HG02943 (cell line): ENCODE results near the gene CD300LD.
"Not testable (repeated sequence)": the region's sequence is repeated elsewhere in the genome, so short reads cannot be mapped to it uniquely, and the experiment has no call there.

Source experiments
- ATAC-seq: cut with Tn5 transposase; IDR thresholded peaks from one replicate; pipeline ENCODE4 v1.9.1; 2021; ENCODE audit warnings: mild to moderate bottlenecking, low read depth, moderate library complexity; ENCODE audit not compliant: unreplicated experiment

CD300LD gene

DNA sequence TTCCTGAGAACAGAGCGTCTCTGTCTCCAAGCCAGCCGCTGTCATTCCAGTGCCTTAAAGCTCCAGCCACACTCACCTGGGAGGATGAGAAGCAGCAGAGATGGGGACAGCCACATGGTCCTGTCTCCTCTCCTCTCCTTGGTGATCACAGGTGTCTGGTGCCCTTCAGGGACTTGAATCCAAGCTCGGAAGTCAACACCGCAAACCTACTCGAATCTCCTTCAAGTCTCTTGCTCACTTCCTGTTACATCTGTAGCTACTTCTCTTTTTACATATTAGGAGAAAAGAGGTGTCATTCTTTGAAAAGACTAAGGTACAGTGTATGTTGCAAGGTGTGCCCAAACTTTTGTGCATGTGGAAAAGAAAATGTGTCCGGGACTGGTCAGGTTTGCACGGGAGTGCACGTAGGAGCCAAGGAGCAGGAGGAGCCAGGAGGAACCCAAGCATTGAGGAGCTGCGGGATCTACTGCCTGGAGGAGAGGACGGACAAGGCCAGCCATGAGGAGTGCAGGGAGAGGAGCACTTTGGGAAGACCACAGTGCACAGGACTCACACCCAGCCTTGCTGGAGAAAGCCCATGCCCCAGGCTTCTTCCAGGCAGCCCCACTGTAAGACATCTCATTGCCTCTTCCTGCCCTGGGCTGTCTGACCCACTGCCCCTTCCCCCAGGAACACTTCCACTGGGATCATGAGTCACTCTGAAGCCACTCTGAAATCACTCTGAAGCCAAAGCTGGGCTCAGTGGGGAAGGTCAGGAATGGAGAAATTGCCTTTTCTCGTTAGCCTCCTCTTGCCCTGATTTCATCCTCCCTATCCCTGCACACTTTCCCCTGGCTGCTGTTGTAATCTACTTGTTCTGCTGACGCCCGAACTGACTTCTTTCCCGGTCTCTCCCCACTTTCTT is at the start of gene CD300LD:
Gene CD300LD, minus strand, starts transcription at position 197 of the 904 bp plus-strand sequence. Its CDS starts 81 bp downstream, at position 116.
- no peak for ATAC-seq

DNA sequence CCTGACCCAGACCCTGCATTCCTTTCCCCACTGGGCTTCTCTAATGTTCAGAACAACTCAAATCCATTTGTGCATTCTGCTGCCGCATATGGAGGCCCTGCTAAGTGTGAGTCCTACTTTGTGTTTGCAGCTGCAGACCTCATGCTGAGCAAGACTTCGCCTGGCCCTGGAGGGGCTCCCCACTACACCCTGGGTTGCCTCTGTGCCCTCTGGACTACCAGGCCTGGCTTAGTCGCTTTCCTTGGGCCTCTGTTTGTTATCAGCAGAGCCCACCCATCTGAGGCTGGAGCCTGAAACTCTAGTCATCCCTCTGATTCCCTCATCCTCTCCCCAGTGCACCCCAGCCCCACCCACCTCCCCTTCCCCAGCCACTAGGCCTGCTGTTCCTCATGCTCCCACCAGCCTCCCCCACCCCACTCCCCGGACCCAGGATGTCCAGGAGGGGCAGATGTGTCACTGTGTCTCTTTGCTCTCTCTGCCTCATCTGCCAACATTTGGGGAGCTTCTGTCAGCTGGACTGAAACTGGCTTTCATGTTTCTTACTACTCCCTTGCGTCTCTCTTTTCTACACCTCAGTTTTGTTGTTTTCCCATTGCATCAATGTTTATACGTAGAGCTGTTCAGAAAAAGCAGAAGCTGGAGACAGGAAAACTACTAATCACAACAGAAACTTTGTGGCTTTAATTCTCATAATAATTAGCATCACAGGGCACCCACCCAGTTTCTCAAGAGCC is 49.3 kb upstream of the CD300LD start:
- no peak for ATAC-seq

DNA sequence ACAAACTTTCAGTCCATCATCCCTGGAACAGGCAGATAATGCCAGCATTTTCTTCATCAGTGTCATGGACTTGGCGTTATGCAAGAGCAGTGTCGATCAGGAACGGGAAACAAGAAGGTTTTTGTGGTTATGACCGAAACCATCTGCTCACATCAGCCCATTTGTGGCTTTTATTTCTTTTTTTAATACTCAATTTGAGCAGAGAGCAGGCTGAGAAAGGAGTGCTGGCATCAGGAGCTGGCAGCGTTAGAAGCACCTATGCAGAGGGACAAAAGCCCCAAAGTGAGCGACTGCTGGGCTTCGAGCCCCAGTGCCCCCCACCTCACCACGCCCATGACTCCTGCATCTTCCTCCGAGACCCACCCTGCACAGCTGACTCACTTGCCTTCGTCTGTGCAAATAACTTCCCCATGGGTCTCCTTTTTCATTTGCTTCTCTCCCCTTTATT is 47.6 kb upstream of the CD300LD start:
- ATAC-seq = no peak

DNA sequence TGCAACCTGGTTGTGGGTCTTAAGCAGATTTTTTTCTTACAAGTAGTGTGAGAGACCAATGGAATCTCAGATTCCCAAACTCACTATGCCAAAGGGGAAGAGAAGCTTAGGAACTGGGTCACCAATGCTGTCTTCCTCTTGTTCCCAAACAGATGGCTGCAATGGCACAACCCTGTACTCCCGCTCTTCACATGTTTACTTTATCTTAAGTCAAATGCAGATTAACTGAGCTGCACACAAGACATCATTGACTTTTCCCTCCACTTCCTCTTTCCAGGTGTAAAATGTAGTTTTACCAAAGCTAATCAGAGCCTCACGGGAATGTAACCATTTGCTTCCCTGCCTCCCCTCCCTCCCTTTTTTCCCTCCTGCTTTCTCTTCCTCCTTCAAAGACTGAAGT is 45.8 kb upstream of the CD300LD start:
- ATAC-seq = no peak

DNA sequence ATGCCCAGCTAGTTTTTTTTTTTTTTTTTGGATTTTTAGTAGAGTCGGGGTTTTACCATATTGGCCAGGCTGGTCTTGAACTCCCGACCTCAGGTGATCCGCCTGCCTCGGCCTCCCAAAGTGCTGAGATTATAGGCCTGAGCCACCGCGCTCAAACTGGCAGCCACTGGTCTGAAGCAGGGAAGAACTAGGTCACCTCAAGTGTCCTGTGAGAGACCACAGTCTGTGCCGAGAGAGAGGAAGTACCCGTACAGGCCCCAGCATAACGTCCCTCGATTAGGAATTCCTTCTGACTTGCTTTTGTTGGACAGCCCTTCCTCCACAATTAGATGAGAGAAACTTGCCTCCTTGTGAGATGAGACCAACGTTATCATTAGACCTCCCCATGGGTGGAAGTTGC is 45.2 kb upstream of the CD300LD start:
- ATAC-seq = no peak

DNA sequence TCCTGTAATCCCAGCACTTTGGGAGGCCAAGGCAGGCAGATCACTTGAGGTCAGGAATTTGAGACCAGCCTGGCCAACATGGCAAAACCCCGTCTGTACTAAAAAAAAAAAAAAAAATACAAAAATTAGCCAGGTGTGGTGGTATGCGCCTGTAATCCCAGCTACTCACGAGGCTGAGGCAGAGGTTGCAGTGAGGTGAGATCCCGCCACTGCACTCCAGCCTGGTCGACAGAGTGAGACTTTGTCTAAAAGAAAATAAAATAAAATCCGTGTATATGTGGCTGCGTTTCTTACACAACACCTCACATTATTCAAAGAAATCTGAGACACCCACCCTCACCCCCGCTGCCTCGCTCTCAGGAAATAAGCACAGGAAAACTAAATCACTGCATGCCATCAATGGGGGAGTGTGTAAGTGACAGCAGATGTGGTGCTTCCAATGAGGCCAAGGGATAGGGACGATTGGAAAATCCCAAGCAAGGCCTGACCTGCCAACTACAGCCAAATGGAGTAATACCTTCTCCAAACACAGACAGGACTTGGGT is 44.5 kb upstream of the CD300LD start:
- not testable (repeated sequence) for ATAC-seq

DNA sequence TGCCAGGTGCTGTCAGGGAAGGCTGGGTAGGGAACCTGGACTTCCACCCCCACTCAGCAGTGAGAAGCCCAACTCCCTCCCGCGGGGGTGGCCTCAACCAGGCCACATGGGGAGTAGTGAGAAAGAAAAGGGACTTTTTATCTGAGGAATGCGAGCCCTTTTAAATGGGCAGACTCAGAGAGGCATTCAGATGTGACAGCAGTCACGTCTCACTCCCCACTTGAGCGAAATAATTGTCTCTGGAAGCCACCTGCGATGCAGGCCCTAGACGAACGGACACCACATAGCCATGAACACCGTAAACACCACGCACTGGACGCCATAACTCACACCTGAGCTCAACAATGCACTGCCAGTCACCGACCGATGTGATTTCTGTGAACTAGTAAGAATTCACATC is 43.3 kb upstream of the CD300LD start:
- no peak for ATAC-seq

DNA sequence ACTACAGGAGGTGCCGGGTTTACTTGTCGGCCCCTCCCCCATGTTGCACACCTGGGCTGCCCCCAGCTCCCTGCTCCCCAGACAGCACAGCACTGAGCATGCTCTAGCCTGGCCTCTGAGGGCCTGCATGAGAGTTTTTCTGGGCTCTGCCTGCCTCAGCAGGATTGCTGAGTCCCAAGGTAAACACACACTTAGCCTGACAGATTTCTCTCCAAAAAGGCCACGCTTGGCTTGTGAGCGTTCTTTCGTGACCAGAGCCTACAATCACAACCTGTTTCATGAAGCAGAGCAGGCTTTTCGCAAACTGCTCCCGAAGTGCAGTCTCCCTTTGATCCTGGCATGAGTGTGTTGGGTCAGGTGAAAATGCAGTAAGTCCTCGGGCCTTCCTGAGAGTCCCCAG is 41.2 kb upstream of the CD300LD start:
- no peak for ATAC-seq

DNA sequence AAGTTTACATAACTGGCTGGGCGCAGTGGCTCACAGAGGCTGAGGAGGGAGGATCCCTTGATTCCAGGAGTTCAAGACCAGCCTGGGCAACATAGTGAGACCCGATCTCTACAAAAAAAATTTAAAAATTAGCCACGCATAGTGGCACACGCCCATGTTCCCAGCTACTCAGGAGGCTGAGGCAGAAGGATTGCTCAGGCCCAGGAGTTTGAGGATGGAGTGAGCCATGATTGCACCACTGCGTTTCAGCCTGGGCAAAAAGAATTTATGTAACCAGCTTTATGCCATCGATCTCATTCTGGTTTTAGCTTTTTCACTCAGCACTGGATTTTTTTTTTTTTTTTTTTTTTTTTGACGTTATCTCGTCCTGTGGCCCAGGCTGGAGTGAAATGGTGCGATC is 40.5 kb upstream of the CD300LD start:
- ATAC-seq = no peak

DNA sequence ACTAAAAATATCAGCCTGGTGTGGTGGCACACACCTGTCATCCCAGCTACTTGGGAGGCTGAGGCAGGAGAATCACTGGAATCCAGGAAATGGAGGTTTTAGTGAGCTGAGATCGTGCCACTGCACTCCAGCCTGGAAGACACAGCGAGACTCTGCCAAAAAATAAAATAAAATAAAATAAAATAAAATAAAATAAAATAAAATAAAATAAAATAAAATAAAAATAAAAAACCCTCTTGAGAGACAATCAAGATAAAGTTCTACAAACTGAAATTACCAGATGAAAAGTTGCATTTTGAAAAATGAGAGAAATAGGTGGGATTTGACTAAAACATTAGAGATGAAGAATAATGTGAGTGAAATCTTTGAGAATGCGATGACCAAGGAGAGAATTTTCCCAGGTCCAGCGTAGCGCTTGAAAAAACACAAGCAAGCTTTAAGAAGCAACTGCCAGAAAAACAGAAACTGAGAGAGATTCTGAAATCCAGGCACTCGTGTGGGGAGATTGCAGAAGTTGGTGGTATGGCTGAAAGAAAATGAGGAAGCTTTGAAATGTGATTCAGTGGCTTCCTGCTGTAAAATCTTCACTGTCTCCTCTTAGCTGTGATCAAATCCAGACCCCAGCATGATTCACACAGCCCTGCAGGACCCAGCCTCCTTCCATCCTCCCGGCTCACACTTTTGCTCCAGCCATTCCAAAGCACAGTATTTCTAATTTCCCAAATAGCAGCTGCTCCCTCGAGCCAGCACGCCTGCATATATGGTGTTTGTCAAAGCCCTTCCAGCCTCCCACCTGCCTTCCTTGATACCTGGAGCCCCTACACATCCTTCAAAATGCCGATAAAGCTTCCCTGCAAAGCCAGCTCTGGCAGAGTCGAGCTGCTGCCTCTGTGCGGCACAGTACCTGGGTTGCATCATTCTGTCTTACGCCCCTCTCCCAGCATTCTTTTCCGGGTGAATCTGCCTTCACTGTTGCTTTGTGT is 39.7 kb upstream of the CD300LD start:
- no peak for ATAC-seq

DNA sequence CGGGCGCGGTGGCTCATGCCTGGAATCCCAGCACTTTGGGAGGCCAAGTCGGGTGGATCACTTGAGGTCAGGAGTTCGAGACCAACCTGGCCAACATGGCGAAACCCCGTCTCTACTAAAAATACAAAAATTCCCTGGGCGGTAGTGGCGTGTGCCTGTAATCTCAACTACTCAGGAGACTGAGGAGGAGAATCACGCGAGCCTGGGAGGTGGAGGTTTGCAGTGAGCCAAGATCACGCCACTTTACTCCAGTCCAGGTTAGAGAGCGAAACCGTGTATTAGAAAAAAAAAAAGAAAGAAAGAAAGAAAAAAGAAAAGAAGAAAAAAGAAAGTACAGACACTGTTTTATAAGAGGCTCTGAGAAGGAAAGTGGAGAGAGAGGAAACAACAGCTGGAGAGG is 38.2 kb upstream of the CD300LD start:
- not testable (repeated sequence) for ATAC-seq

DNA sequence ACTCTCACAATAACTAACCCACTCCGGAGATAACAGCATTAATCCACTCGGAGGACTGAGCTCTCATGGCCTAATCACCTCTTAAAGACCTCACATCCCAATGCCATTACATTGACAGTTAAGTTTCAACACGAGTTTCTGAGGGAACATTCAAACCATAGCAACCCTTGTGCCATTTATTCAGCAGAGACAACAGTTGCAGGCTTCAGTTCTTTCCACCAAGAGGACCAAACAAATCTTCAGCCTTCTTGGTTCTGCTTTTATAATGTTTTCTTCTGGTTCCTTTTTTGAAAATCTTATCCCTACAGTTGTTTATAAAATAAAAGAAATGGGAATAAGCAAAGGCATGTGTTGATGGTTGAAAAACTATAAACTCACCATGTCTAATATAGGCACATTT is 33.6 kb upstream of the CD300LD start:
- no peak for ATAC-seq

DNA sequence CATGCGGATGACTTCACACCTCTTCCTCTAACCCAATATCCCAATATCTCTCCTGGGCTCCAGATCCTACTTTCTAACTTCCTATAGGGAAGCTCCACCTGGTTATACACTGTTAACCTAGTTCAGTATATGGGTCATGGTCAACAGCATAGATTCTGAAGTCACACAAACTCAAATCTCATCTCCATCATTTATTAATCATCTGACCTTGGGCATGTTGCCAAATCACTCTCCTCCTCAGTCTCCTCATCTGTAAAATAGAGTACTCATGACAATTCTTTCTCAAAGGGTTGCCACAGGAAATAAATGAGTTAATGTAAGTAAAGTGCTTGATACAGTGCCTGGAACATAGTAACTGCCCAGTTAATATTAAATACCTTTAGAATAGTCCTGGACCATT is 32.0 kb upstream of the CD300LD start:
- ATAC-seq = no peak

DNA sequence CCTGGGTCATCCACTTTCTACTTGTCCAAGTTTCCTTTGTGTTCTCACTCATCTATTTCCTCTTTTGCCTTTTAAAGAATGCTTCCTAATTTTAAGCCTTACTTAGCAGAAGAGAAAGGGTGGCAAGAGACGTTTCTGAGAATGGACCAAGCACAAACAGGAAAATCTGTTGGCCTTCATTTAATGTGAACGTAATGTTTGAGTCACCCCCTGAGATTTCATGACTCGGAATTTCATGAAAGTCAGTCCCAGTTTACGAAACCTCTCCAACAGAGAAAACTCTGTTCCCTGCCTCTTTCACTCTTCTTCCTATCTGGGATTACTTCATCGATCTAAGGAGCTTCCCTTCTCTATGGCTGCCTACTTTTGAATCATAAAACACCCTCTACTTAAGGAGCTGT is 31.6 kb upstream of the CD300LD start, which contains the start of gene CD300E:
Gene CD300E, minus strand, starts transcription at position 46 of the 401 bp plus-strand sequence. CDS start 117 bp downstream, outside the sequence.
- no peak for ATAC-seq

DNA sequence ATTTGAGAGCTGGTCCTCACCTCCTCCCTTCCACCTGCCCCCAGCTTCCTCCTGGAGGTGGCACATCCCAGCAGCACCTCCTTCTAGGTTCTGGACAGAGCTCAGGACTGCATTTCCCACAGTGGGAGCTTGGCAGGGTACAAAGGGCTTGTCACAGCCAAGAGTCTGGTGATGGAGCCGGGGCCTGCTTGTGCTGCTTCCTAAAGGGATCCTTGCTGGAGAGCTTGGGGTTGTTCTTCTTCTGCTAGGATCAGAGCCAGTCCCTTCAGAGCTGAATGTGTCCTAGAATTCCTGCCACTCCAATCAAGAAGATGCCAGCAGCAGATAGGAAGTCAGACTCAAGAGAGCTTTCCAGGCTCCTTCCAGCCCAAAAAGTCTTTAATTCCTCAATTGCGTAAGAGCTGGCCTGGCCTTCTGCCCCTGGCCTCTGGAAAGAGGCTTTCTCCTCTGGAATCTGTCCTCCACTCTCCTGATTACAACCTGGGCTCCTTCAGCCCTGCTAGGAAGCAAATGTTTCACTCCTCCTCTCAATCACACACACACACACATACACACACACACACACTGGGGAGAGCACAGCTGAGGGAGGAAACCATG is 27.1 kb upstream of the CD300LD start:
- ATAC-seq = no peak

DNA sequence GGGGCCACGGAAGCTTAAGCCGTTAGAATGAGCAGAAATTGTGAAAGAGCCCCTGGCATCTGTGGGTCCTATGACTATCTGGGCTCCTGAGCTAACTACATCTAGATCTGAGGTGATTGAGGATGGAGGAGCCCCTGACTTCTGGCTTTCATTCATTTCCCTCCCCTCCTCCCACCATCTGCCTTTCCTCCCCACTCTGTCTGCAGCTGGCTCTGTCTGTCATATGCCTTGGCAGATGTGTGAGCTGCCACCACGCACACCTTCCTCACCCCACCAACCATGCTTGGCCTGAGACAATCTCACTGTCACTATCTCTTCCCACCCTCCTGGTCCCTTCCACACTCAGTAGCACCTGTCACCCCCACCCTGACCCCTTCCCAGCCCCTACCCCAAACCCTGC is 26.4 kb upstream of the CD300LD start:
- ATAC-seq = no peak

DNA sequence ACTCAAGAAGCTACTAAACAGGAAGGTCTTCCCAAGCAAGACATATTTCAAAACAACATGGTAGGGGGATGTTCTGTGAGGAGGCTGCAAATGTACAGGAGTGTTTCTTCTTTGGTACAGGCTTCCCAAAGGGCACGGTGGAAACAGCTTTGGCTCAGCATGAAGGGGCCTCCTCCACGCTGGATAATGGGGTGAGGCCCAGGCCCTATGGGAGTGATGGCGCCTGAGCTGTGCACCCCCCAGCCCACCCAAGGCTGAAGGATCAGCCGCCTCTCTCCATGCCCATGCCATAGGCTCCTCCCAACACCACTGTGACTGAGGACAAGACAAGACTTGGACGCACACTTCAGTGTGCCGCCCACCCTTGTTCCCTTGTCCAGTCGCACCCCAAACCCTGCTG is 24.6 kb upstream of the CD300LD start:
- ATAC-seq = no peak

DNA sequence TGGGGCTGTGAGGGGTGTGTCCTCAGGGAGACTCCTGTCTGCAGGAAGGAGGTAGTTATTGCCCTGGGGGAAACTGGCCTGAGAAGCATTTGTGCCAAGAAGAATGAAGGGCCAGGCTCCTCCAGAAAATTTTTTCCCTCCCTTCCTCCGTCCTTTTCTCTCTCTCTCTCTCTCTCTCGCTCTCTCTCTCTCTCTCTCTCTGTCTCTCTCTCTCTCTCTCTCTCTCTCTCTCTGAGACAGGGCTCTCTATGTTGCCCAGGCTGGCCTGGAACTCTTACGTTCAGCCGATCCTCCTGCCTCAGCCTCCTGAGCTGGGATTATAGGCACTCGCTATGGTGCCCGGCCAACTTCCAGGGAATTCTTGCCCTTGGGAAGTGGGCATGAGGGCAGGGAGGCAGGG is 20.0 kb upstream of the CD300LD start:
- no peak for ATAC-seq

DNA sequence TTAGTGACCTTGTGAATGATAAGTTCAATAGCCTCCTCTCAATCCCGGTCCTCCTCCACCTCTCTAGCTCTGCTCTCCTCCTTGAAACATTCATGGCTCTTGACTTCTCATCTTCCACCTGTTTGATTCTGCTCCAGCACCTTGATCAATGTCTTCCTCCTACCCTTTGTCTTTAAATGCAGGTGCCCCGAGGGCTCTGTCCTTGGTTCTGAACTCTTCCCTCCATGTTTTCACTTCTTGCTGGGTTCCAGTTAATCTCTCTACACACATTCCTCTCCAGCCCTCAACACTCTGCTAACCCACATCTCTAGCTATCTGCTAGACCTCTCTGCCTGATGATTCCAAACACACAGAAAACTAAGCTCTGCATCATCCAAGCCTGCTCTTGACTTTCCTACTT is 18.0 kb upstream of the CD300LD start:
- no peak for ATAC-seq

DNA sequence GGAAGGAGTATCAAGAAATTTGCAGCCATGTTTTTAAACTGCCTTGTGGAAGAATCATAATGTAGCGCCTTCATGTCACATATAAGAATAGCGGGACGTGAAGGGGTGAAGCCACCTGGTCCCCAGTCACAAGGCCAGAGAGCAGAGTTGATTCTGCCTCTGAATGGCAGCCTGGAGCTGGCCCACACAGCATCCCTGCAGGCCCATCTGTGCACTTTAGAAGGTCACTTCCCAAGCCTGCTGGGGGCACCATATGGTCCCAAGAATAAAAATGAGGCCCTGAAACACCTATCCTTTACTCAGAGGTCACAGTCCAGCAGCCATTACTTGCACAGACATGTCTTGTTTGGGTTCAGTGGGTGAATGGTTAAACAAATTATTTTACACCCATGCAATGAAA is 16.4 kb upstream of the CD300LD start:
- no peak for ATAC-seq
